ENCODE results near the gene BPIFB1. TPM values are rescaled to one million over a fixed set of nuclear protein-coding genes. Genes with fewer than 3 reads are reported as not detected.

Gene BPIFB1
- total and polyA plus RNA-seq, 2 of the 13 experiments (the other 11 are each of a cell fraction or from before 2014, with no cell fraction given): 0.82 to 4.4 TPM

- TF ChIP-seq PBX3 (CRISPR knock-in tag; IDR thresholded peaks at IDR 0.05; ENCODE audit: borderline replicate concordance): no peak
- TF ChIP-seq IRX3 (CRISPR knock-in tag; IDR thresholded peaks at IDR 0.05; ENCODE audit: borderline replicate concordance, low read depth): no peak
- TF ChIP-seq JUNB (CRISPR knock-in tag; IDR thresholded peaks at IDR 0.05; ENCODE audit: borderline replicate concordance): peak; percentile 50; the same call in 1 of the 2 replicates
- TF ChIP-seq NKX3-1 (CRISPR knock-in tag; IDR thresholded peaks at IDR 0.05): no peak
- TF ChIP-seq FOXK2 (IDR thresholded peaks at IDR 0.05): peak; percentile 59; the same call in 1 of the 2 replicates
- no peak for TF ChIP-seq ZNF530 (CRISPR knock-in tag; IDR thresholded peaks at IDR 0.05; ENCODE audit: low read depth)
- no peak for TF ChIP-seq MAFG (CRISPR knock-in tag; IDR thresholded peaks at IDR 0.05)
- no peak for TF ChIP-seq ZNF512B (CRISPR knock-in tag; IDR thresholded peaks at IDR 0.05; ENCODE audit: borderline replicate concordance)
- TF ChIP-seq KAT2B (IDR thresholded peaks at IDR 0.05; ENCODE audit: borderline replicate concordance, low read depth, low read length): no peak
- no peak for TF ChIP-seq ZBTB49 (CRISPR knock-in tag; IDR thresholded peaks at IDR 0.05; ENCODE audit: borderline replicate concordance)
- TF ChIP-seq ISX (CRISPR knock-in tag; conservative IDR thresholded peaks at IDR 0.05): no peak
- no peak for TF ChIP-seq ZNF17 (CRISPR knock-in tag; IDR thresholded peaks at IDR 0.05)
- no peak for TF ChIP-seq ZNF34 (CRISPR knock-in tag; IDR thresholded peaks at IDR 0.05; ENCODE audit: borderline replicate concordance)
- TF ChIP-seq ATF3 (CRISPR knock-in tag; IDR thresholded peaks at IDR 0.05): no peak
- no peak for TF ChIP-seq ZFP82 (CRISPR knock-in tag; IDR thresholded peaks at IDR 0.05; ENCODE audit: borderline replicate concordance)
- TF ChIP-seq NONO (IDR thresholded peaks at IDR 0.05): peak; percentile 98
- no peak for TF ChIP-seq NONO (CRISPR knock-in tag; conservative IDR thresholded peaks at IDR 0.05)
- no peak for TF ChIP-seq ASH2L (IDR thresholded peaks at IDR 0.05; ENCODE audit: insufficient read length, low read depth, low read length)
- TF ChIP-seq NFATC3 (CRISPR knock-in tag; IDR thresholded peaks at IDR 0.05): no peak
- no peak for TF ChIP-seq TFDP1 (CRISPR knock-in tag; IDR thresholded peaks at IDR 0.05; ENCODE audit: borderline replicate concordance)
- TF ChIP-seq ZUFSP (CRISPR knock-in tag; IDR thresholded peaks at IDR 0.05; ENCODE audit: borderline replicate concordance): no peak
- no peak for TF ChIP-seq GTF2F1 (IDR thresholded peaks at IDR 0.05; ENCODE audit: low read length)
These were observed 25.7 kb downstream of the BPIFB1 start (continued) for GRCh38 chr20:33308668-33309067.

All from HepG2 (cell line).